ENCODE measurements around the gene NFIX.

NFIX gene

DNA sequence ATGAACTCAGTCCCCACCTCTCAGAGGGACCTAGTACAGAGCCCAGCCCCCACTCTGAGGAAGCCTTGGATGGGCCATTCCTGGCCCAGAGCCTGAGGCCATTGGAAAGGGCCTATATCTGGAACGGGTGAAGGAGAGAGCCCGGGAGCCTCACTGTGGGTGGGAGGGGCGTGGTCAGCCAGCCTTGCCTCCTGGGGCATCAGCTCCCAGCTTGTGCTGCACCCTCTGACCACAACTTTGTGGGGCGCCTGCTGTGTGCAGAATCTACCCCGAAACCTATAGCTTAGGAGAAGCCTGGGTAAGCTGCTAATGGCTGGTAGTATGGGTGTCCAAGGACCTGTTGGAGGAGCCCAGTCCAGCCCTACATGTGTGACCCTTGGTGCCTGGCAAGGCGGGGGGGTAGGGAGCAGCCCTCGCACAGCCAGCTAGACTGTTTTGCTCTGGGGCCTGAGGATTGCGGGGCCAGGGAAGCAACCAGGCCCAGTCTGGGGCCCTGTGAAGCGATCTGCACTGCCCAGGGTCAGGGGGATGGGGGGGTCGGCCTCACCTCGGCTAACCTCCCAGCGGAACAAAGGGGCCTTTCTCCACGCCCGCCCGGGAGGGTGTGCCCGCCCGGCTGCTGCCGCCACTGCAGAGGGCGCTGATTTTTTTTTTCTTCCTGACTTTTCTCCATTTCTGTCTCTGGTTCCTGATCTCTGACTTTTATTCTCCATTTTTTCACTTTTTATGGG lies 65.1 kb downstream of the NFIX start:
- DNase-seq: no peak

DNA sequence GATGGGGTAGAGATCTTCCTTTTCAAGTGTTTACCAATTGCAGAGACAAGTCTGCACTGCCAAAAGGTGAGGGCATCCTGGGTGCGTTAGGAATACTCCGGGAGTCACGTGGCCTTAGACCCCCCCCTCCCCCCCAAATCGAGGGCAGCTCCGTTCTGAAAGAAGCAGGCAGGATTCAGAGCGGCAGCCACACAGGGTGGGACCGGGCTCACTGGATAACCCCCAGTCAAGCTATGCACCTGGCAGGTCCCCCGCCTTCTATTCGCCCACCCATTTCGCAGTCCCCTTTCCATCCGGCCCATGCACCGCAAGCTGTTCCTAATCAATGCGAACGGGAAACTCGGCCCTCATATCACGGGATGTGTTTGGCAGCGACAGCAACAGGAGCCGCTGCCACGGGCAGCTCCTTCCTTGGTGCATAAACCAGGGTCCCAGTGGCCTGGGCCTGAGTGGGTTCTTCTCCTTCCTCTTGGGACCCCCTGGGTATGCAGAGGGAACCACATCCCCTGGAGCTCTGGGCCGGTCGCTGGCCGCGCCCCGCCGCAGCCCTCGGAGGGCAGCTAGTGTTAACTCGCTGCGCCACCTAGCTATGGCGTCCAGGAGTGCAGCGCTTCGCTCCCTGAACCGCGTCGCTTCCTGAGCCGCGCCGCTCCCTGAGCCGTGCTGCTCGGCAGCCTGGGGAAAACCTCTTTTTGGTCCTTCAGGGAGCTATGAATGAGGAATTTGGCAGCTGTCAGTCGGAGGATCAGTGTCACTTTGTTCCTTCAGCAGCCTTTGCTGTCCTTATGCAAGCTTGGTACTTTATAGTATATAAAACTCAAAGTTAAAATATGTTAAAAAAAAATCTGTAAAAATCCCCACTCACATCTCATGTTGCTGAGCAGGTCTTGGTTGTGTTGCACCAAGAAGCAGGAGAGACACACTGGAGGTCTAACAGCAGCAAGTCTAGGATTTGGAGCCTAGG lies 66.0 kb downstream of the NFIX start:
- DNase-seq: peak; percentile 77

DNA sequence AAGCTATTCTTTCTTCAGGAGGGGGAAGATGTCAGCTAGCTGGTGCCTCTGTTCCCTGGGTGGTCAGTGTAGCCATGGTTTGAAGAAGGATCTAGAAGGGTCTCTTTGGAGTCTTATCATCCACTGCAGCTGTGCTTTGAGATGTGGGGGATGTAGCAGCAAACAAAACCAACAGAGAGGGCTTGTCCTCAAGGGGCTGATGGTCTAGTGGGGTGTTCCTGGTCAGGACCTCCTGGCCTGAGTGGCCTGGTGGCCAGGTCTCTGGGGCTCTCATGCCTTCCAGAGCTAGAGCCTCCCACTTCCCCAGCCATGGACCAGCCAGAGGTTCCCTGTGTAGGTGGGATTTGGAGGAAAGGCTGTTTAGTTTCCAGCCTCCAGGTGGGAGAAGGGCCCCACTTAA lies 67.0 kb downstream of the NFIX start:
- no peak for DNase-seq

DNA sequence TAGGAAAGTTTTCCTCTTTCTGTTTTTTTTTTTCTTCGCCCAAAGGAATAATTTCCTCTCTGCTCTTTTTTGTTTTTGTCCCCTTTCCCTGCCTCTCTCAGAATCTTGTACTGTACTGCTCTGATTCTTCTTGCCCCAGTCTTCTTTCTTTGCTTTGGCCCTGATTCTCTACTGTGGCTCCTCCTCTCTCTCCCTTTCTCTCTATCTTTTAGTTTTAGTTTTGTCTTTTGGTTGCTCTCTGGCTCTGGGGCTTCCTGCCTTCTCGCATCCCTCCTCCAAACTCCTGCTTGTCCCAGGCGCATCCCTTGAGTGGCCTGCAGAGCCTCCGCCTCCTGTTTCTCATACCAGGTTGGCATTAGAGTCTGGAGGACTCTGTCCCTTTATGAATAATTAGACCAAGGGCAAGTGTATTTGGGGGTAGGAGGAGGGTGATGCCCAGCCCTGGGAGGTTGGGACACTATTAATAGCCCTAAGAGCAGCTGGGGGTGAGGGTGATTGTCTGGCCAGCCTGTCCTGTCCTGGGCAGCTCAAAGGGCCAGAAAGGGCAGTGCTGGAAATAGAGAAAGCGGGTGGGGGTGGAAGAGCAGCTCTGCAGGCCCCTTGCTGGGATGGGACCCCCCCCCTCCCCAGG lies 68.3 kb downstream of the NFIX start:
- no peak for DNase-seq

DNA sequence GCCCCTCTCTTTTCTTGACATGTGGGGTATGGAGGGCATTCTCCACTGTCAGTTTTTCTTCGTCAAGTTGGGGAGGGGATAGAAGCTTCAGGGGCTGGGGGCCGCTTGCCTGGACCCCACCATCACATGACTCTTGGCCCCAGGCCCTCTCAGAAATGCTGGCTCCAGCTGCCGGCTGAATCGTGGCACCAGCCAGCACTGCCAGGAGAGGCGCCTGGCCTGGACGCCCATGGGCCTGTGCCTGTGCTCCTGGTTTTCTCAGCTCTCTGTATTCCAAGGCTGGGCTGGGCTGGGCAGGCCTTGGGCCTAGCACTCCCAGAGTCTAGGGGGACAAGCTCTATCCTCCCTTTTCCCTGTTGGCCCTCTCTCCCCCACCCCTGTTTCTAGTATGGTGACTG lies 68.8 kb downstream of the NFIX start:
- DNase-seq: no peak

DNA sequence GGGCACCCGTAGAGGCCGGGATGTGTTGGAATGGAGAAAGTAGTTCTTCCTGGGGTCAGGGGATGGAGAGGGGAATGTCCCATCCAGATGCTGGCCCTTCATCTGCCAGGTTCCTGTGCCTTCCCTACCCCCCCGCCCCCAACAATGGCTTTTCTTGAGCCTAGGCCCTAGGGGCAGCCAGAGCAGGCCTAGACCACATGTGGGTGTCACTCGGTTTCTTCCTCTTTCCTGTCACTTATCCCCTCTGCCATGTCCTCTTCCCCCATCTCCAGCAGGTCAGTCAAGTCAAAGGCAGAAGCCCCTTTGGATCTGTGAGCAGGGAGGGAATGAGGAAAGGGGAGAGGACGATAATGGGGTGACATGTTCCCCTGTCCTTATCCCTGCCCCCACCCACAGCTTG lies 71.0 kb downstream of the NFIX start:
- no peak for DNase-seq

DNA sequence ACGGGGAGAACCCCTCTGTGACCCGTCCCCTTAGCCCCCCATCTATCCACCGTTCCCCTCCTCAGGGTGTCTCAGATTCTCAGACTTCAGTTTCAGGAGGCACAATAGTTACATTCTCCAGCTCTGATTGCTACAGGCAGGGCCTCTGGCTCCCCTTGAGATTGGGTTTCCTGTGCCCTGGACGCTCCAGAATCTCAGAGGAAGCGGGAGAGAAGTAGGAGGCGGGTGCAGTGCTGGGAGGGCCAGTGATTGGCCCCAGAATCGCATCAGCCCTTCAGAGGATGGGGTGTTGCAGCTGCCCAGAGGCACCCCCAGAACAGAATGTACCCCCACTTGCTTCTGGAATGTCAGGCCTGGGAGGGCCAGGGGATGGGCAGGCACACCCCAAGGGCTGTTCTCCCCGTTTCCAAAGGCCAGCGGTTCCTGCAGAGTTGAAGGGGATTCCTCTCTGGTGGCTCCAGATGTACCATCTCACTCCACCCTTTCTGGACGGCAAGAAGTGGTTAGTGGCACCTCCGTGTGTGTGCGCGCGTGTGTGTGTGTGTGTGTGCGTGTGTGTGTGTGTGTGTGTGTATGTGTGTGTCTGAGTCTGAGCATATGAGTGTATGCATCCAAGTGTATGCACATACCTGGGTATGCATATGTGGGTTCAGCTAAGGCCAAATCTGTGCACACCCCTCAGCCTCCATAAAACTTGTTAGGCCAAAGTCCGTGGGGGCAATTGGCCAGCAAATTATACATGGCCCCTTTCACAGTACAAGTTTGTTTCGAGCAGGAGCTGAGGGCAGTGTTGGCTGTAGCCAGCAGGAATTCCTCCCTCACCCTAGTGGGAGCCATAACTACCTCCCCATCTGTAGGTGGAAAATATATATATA lies 71.9 kb downstream of the NFIX start:
- no peak for DNase-seq

DNA sequence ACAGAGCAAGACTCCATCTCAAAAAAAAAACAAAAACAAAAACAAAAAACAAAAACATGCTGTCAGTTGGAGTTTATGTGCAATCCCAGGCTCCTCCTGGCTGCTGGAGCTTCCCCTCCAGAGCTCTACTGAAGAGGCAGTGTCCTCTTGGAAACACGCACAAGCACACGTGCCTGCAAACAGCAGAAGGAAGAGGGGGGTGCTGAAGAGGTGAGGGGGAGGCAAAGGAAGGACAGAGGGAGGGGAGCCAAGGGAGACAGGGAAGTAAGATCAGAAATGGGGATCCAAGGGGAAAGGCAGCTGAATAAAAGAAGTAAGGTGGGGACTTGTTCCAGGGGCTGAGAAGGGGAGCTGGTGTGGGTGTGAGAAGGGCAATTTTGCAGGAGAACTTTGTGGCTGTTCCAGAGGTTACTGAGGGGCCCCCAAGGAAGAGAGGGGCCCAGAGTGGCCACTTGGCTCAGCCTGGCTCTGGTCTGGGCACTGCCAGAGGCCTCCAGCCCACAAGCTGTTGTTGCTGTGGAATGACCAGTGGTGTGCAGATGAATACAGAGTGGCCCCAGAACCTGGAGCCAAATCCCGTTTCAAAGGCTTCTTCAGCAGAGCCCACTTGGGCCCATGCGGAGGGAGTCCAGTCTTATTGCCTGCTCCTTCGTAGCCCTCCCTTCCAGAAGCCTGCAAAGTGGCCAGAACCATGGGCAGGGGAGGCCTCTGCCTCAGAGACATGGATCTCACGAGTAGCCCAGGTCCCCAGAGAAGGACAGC lies 73.0 kb downstream of the NFIX start:
- no peak for DNase-seq

DNA sequence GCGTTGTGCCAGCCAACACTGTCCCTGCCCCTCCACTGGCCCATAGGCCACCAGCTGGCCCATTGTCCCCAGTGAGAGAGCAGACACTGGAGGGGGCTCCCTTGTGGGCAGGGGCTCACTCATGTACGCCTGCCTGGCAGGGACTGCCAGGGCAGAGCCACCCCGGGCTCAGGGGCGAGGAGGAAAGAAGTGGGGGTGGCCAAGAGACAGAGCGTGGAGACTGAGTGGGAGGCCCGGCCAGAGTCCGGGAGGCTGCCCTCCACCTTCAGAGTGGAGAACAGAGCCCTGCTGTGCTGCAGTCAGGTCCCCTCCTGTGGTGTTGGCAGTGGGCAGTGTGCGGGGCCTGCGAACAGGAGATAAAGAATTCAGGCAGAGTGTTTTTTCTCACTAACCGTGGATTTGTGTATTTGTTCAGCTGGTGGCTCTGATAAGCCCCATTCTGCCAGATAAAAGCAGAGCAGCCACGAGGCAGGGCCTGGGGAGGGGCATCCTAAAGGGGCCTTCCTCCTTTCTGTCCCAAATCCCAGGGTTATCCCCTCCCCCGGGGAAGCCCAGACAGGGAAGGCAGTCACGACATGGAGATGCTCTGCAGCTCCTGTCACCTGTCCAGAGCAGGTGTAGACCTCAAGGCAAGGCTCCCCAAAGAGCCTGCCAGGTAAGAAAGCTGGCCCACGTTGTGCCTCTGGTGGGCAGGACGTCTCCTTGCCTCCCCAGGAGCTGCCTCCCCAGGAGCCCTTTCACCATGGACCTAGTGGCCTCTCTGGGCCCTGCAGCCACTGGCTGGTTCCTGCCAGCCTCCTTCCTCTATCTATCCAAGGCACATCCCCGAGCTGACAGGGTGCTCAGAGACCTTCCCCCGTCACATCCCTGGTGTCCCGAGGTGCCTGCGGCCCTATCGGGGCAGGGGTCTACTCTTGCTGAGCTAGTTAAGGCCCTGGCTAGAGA lies 74.4 kb downstream of the NFIX start:
- no peak for DNase-seq

DNA sequence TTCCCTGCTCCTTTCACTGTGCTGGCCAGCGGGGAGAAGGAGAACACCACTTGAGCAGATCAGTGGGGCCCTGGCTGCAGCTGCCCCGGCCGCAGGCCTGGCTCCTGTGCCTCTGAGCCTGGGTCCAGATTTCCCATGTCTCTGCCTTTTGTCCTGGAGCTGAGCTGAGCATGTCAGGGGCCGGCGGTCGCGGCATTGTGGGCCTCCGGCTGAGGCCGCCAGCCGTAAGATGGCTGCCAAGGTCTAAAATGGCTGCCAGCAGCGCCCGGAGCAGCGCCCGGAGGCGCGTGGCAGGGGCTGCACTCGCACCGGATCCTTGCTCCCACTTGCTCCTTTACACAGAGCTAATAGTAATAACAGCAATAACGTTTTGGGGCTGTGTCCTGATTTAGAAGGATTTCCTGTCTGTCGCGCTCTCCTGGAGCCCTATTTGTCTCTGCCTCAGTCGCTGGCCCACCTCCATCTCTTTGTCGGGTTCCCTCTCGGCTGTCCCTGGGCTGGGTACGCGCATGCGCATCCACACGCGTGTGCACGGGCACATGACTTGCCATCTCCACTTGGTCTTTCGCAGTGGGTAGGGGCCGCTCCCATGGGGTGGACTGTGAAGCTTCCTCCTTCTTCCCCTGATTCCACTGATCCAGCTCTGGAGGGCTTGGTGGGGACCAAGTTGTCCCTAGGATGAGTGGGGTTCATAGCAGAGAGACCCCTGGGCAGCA lies 75.3 kb downstream of the NFIX start:
- no peak for DNase-seq

DNA sequence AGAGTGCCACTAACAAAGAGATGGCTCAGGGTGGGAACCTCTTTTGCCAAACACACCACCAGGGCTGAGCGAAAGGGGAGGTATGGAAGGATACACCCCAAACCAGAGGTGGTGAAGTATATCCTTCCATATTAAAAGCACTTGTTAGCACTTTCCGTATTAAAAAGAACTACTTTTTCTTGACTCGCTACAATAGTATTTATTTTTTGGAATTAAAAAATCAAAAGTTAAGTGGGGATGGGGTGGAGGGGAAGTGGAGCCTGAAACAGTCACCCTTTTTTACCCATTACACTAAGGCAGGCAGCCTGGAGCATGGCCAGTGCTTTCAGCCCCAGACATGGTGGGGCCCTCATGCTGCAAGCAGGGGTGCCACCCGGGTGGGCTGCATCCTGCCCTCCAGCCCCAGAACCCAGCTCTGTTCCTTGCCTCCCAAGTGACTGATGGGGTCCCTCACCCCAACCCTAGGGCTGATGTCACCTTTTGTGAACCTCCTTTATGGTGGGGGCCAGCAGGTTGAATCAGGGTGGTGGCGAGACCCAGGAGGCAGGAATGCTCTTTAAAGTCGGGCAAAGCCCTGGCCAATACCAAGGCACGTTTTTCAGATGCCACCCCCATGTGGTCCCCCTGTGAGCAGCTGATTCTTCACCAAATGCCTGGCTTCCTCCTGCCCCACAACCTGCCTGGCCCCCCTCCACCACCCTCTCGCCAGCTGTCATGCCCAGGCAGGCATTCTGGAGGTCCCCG lies 76.3 kb downstream of the NFIX start:
- no peak for DNase-seq

DNA sequence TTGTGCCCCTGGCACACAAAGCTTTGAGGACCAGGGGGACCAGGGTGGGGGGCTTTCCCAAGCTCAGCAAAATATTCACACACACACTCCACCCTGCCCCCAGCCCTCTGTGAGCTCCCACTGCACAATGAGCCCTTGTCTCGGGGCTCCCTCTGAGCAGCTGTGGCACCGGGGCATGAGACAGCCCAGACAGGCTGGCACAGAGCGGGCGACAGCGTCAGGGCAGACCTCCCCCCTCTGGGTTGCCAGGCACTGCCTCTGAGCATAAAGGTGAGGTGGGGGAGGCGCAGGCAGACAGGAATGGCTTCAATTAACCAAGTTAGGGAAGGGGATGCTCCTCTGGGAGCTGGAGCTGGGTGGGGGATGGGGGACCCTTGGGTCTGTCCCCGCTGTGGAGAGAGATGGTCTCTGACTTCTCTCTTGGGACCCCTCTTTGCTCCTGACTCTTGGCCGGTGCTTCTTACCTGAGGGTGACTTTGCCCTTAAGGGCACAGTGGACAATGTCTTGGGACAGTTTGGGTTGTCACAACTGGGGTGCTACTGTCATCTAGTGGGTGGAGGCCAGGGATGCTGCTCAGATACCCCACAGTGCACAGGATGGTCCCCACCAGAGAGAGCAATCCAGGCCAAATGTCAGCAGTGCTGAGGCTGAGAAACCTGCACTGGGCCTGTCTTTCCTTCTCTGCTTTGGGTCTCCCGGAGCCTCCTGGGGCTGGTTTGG lies 77.1 kb downstream of the NFIX start:
- DNase-seq: no peak

DNA sequence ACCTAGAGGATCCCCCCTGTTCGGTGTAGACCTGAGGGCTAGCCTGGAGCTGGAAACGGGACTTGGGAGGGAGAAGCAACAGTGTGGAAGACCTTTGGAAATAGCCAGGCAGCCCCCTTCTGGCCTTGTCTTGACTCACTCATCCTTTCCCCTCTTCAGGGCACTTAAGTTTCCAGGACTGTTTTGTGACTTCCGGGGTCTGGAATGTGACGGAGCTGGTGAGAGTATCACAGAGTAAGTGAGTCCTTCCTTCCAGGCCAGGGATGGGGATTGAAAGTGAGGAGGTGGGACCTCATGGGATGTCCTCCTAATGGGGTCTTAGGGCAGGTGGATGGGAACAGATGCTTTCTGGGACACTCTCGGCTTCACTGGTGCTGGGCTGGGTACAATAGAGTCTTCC lies 78.0 kb downstream of the NFIX start:
- DNase-seq: no peak

DNA sequence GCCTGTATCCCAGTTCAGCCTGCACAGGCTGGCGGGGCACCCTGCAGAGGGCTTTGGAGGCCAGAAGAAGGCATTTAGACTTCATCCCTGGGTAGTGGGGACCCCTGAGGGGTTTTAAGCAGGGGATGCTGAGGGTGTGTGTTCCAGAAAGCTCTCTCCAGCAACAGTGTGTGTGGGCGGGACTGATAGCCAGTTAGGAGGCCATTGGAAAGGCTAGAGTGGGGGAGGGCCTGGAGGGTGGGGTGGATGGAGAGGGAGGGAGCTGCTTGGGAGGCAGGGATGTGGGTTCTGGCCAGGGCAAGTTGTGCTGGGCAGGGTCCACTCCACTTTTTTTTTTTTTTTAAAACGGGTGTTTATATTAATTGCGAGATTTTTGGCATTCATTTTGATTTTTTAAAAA lies 79.1 kb downstream of the NFIX start:
- DNase-seq: no peak

DNA sequence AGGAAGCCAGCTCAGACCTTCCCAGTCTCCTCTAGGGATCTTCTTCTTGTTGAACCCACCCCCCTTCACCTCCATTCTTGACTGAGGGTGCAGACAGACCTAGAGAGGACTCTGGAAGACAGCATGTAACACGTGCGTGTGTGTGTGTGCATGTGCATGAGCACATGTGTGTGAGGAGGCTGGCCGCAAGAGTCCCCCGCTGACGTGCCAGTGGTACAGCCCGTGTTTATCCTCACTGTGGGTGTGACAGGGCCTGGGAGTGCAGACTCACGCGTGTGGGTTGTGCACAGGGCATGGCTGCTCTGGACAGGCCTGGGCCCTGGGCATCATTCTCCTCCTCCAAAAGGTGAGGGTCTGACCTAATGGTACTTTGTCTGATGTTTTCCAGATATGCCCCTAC lies 81.0 kb downstream of the NFIX start:
- DNase-seq: no peak

DNA sequence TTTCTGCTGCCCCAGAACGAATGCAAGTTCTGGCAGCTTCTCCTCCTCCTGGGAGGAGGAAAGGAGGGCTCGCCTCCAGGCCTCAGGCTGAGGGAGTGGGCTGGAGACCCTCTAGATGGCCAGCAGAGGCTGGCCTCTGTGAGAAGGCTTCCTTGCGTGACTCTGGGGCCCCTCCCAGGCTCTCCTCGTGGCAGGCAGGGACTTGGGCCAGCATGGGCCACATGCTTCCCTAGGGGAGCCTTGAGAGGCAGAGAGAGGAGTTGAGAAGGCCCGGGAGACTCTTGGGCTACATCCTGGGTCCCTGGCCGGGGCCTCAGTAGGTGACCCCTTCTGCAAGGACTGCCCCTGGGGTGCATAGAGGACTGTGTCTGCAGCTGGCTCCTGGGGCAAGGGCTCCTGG lies 81.5 kb downstream of the NFIX start:
- no peak for DNase-seq

DNA sequence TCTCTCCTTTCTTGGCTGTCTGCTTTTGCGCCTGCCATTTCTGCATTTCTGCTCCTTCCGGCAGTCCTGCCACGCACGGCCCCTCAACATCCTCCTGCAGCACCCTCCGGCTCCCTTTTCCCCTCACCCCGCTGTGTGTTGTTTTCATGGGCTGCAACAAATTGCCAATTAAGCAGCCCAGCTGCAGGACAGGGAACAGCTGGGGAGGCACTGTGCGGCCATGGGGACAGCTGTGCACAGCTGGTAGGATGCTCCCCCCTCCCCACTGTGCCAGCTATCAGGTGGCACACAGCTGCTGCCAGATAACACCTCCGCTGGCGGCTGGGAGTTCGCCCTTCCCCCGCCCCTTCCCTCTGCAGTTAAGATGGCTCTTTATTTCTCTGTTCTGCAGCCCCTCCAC lies 82.0 kb downstream of the NFIX start:
- DNase-seq: no peak

DNA sequence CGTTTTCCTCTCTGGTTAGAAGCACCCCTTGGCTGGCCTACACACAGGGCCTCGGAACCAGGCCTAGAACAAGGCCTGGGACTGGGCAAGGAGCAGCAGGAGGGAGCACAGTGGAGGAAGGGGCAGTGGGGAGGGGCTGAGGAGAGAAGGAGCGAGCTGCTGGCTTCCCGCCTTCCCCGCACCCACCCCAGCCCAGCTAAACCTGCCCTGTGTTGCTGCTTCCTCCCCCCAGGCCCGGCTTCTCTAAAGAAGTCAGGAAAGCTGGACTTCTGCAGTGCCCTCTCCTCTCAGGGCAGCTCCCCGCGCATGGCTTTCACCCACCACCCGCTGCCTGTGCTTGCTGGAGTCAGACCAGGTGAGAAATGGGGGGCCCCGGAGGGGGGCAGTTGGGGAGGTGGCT lies 83.1 kb downstream of the NFIX start:
- no peak for DNase-seq

Data from activated CD4-positive, alpha-beta T cell treated with anti-CD3 and anti-CD28 coated beads, Interleukin-10, Interleukin-2, amounts not matched to agents 100 ng/mL and 50 ng/mL, durations not matched to agents 16 hours and 8 hours (primary cell).